Lung (tissue), 12 donors: ENCODE data around the gene CDK19. TPM values are rescaled to one million over a fixed set of nuclear protein-coding genes. Genes with fewer than 3 reads are reported as not detected.
"Not testable (repeated sequence)": the region's sequence is repeated elsewhere in the genome, so short reads cannot be mapped to it uniquely, and the experiment has no call there.

Source experiments
- ATAC-seq: fragments of 200-7000 bp; cut with Tn5 transposase; one replicate; pipeline ENCODE4 v1.9.1; 2020; ENCODE audit warnings: moderate number of reproducible peaks; ENCODE audit not compliant: insufficient read depth, low FRiP score
- DNase-seq, 3 donors: peaks; one replicate each; pipeline ENCODE4 v3.0.0-alpha.2; 2013 to 2017
- H3K27ac ChIP-seq, 2 donors: one replicate each; pipeline ENCODE4 v1.5.1; 2013; ENCODE audit warnings: mild to moderate bottlenecking in 2 of 2, moderate library complexity in 2 of 2, control low read depth in 1 of 2, inconsistent platforms in 1 of 2, low read depth in 1 of 2, low read length in 1 of 2
- H3K27me3 ChIP-seq, 3 donors: one replicate each; pipeline ENCODE4 v1.5.1; 2013; ENCODE audit warnings: low read length in 2 of 3; ENCODE audit not compliant: control insufficient read depth in 3 of 3, insufficient read depth in 3 of 3
- H3K36me3 ChIP-seq, 4 donors: one replicate each; pipeline ENCODE4 v1.5.1; 2013; ENCODE audit warnings: low read length in 4 of 4, mild to moderate bottlenecking in 1 of 4, moderate library complexity in 1 of 4; ENCODE audit not compliant: control insufficient read depth in 4 of 4, insufficient read depth in 4 of 4
- H3K4me1 ChIP-seq, 5 donors: one replicate each; pipeline ENCODE4 v1.5.1; 2013; ENCODE audit warnings: low read length in 5 of 5, mild to moderate bottlenecking in 2 of 5, moderate library complexity in 1 of 5; ENCODE audit not compliant: control insufficient read depth in 5 of 5, insufficient read depth in 5 of 5
- H3K4me3 ChIP-seq: one replicate; pipeline ENCODE4 v1.5.1; 2013; ENCODE audit warnings: mild to moderate bottlenecking, control low read depth, moderate library complexity
- H3K9ac ChIP-seq, 2 donors: one replicate each; pipeline ENCODE4 v1.5.1; 2013; ENCODE audit warnings: low read length in 2 of 2, control low read depth in 1 of 2; ENCODE audit not compliant: insufficient read depth in 1 of 2
- H3K9me3 ChIP-seq, 4 donors: one replicate each; pipeline ENCODE4 v1.5.1; 2013; ENCODE audit warnings: low read length in 3 of 4, mild to moderate bottlenecking in 1 of 4, moderate library complexity in 1 of 4; ENCODE audit not compliant: control insufficient read depth in 4 of 4, insufficient read depth in 3 of 4
- CTCF ChIP-seq: IDR thresholded peaks from 2 replicates; pipeline ENCODE4 v1.5.1; 2012; ENCODE audit warnings: mild to moderate bottlenecking; ENCODE audit errors: control extremely low read depth, extremely low read depth
- WGBS, 2 donors: extraction: QIAGEN DNeasy Blood & Tissue Kit; methylation state at CpG; one replicate each; pipeline ENCODE4 v1.1.7; 2013; 5-methylcytosine and 5-hydroxymethylcytosine counted together
- polyA plus RNA-seq, 2 donors: library from polyadenylated mRNA; stranded (reverse); fragments of 200-250 nt; gene quantifications; one replicate each; pipeline ENCODE4 v1.2.1, GENCODE V29; 2013
- total RNA-seq, 2 donors: library from RNA; depleted of rRNA in 1 of 2; stranded (reverse); fragments of >200 nt in 1 of 2; gene quantifications; one replicate each; pipeline ENCODE4 v1.2.1, GENCODE V29; 2014 to 2021
- donor health status: control.
- donor health status: control.
- donor health status: Bipolar disorder and iron deficiency.
- donor health status: healthy.
- donor health status: DM: yes; HTN: yes; CAD: no.

Gene CDK19
- total and polyA plus RNA-seq, 4 donors, result 6.0 to 37.9 (median 10.4) TPM

- ATAC-seq (no peak), DNase-seq (no peak)
- no peaks in the 10 kb centered on the region for H3K9me3 ChIP-seq
- H3K9ac ChIP-seq, result no peak overlapping the region
- H3K36me3 ChIP-seq, result peaks cover 0 to 7% (median 3%) of the 10 kb centered on the region in 4 donors
- no peak overlapping the region for H3K27ac ChIP-seq
- no peaks in the 10 kb centered on the region for H3K27me3 ChIP-seq
- WGBS, 2 donors, result 43 to 54% methylated on average over 3 of the region's 3 CpGs
- no peak overlapping the region for H3K4me3 ChIP-seq
- no peaks in the 10 kb centered on the region for H3K4me1 ChIP-seq
- TF ChIP-seq CTCF, result no peak
Measured at GRCh38 chr6:110748453-110748852, 66.8 kb downstream of the CDK19 start.

- H3K9me3 ChIP-seq, result peaks cover 0 to 9% (median under 1%) of the 10 kb centered on the region in 4 donors
- no peaks in the 10 kb centered on the region for H3K27me3 ChIP-seq
- H3K27ac ChIP-seq, result no peak overlapping the region
- no peaks in the 10 kb centered on the region for H3K4me1 ChIP-seq
- no peak overlapping the region for H3K4me3 ChIP-seq
- ATAC-seq (no peak), DNase-seq (peak in 1 of 3 donors; percentile 6)
- H3K36me3 ChIP-seq, result peaks cover 0 to 22% (median 10%) of the 10 kb centered on the region in 4 donors
- no peak for TF ChIP-seq CTCF
- 63 to 78% methylated on average over 1 of the region's 1 CpG for WGBS, 2 donors
- H3K9ac ChIP-seq, result no peak overlapping the region
Measured at GRCh38 chr6:110746680-110747079, 68.6 kb downstream of the CDK19 start.

GRCh38 chr6:110744991-110745390 lies 70.3 kb downstream of the CDK19 start:
- H3K27me3 ChIP-seq, result no peaks in the 10 kb centered on the region
- DNase-seq (no peak), ATAC-seq (no peak)
- H3K9me3 ChIP-seq, result peaks cover 0 to 13% (median 1%) of the 10 kb centered on the region in 4 donors
- no peak overlapping the region for H3K27ac ChIP-seq
- H3K36me3 ChIP-seq, result peaks cover 0 to 31% (median 14%) of the 10 kb centered on the region in 4 donors
- no peaks in the 10 kb centered on the region for H3K4me1 ChIP-seq
- TF ChIP-seq CTCF, result no peak
- H3K9ac ChIP-seq, result no peak overlapping the region
- no peak overlapping the region for H3K4me3 ChIP-seq
- WGBS, 2 donors, result 98% methylated on average over 1 of the region's 1 CpG

GRCh38 chr6:110742552-110742951 lies 72.7 kb downstream of the CDK19 start:
- H3K9me3 ChIP-seq, result peaks cover 0 to 13% (median 1%) of the 10 kb centered on the region in 4 donors
- H3K4me1 ChIP-seq, H3K27me3 ChIP-seq, DNase-seq, H3K9ac ChIP-seq, ATAC-seq, H3K4me3 ChIP-seq, H3K27ac ChIP-seq: not testable (repeated sequence)
- 96 to 98% methylated on average over 9 of the region's 9 CpGs for WGBS, 2 donors
- peaks cover 0 to 35% (median 14%) of the 10 kb centered on the region in 4 donors for H3K36me3 ChIP-seq
